Inflammatory macrophage (primary cell): ENCODE results near the gene LGI2.

Source experiments
- DNase-seq, 2 donors: peaks; one replicate each; pipeline ENCODE4 v3.0.0-alpha.2; 2020 to 2022

LGI2 gene

DNA sequence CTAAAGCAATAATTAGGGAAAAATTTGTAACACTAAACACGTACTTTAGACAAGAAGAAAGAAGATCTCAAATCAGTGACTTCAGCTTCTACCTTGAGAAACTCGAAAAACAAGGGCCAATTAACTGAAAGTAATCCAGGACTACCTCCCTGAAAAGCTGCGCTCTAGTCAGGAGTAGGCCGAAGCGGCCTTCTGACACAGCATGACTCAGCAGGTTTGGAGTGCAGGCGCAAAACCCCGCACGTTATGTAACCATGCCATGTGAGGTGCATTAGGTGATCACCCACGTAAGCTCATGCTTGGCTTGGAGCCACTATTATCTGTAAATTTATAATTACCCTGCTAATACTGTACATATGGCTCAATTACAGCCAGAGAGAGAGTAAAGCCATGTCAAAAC, 65.1 kb downstream of the LGI2 start:
- no peak for DNase-seq

DNA sequence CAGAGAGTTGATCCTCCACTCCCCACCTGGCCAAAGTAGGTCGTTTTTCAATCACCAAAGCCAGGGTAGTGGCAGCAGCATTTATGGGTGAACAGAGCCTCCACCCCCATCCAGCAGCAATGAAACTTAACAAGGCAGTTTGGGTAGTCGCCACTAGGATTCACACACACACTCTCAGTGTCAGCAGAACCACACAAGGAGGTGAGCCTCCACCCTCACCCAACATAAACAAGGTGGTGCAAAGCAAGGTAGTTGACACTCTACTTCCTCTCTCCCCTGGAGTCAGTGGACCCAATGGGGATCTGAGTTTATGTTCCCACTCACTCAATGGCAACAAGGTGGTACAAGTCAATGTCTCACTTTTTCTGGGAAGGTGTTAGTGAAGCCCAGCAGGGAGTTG, 67.5 kb downstream of the LGI2 start:
- DNase-seq = no peak

DNA sequence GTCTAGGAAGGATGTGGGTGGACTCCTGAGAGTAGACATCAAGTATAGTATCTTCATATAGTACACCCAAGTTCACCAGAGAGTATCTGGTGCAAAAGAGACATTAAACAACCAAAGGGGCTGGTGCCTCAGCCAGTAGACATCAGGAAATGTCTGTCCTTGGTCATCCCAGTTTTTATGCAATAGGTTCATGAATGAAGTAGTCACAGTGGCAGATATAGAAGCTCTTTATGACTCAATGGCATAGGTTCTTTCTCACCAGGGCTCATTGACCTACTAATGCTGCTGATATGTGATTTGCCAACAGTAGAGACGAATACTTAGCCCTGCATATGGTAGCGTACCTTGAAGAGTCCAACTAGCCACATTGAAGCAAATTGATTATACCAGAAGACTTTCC, 72.9 kb downstream of the LGI2 start:
- no peak for DNase-seq

DNA sequence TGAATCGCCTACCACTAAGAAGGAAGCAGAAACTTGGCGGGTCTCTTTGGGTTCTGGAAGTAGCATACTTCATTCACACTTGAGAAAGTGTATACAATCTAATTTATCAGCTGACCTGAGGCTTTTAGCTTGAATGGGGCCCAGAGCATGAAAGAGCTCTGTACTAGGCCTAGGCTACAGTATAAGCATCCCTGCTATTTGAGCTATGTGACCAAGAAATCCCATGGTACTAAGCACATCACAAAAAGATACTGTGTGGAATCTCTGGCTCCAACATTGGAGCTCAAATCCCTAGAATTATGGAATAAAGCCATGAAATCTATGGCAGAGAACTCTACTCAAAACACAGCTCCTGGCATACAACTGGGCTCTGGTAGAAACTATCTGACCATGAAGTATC, 74.0 kb downstream of the LGI2 start:
- no peak for DNase-seq

DNA sequence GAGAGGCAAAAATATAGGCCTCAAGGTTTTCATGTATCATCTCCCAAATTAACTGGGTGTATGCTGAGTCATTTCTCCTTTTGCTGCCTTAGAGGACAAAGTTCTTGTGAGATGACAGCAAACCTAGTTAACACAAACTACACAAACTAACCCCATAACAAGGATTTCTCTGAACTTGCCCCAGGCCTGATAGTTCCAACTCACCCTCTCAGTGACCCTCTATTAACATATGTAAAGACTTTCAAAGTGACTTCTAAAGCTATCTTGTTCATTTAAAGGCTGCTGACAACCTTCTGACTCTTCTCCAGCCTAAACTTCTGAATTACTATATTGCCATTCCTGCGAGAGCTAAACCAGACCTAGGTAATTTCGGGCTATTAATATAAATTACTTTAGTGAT, 74.7 kb downstream of the LGI2 start:
- DNase-seq = no peak

DNA sequence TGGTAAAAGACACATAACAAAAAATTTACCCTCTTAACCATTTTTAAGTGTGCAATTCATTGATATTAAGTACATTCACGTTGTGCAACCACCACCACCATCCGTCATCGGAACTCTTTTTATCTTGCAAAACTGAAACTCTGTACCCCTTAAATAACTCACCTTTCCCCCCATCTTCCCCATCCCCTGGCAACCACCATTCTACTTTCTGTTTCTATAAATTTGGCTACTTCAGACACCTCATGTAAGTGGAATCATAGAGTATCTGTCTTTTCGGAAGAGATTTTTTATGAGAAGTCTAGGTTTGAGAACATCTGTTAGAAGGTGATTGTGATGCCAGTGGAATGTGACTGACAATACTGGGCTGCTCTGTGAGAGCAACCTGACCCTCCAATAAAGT, 78.1 kb downstream of the LGI2 start:
- DNase-seq = no peak

DNA sequence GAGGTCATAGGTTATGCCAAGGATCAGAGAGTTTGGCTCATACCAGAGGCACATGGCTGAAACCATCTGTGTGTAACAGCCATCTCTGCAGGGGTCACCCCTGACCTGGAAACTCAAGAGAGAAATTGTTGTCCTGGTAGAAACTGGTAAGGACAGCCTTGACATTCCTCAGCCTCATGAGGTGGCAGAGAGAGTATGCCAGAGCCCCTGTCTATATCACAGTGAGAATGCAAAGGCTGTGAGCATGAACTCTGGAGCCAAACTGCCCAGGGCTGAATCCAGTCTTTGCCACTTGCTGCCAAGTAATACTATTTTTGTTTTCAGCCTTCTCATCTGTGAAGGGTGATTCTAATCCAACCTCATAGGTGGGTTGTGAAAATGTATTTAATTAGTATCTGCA, 80.8 kb downstream of the LGI2 start:
- no peak for DNase-seq
